SK-N-SH treated with all-trans-retinoic acid at 6 μM for 48 hours (cell line): ENCODE results near the gene HS6ST3.

Experiments
- ATAC-seq: fragments of 200-7000 bp; cut with Tn5 transposase; 3 replicates; pipeline ENCODE4 v1.9.1; 2020; ENCODE audit warnings: mild to moderate bottlenecking, moderate library complexity
- BACH2 ChIP-seq: fragments of 250-450 bp; sonication (Bioruptor Pico); IDR thresholded peaks from 2 replicates; pipeline ENCODE4 v1.9.0; 2021; ENCODE audit warnings: mild to moderate bottlenecking, borderline replicate concordance
- CREB5 ChIP-seq: fragments of 250-450 bp; sonication (Bioruptor Pico); IDR thresholded peaks from 2 replicates; pipeline ENCODE4 v1.5.1; 2020; ENCODE audit warnings: low read depth, mild to moderate bottlenecking, moderate library complexity
- CSDC2 ChIP-seq: fragments of 250-450 bp; sonication (Bioruptor Pico); IDR thresholded peaks from 2 replicates; pipeline ENCODE4 v1.5.0; 2020; ENCODE audit warnings: mild to moderate bottlenecking, moderate library complexity
- CSRNP3 ChIP-seq: fragments of 250-450 bp; sonication (Bioruptor Pico); IDR thresholded peaks from 2 replicates; pipeline ENCODE4 v1.5.1; 2021; ENCODE audit warnings: mild to moderate bottlenecking, moderate library complexity
- GLIS3 ChIP-seq: fragments of 250-450 bp; sonication (Bioruptor Pico); IDR thresholded peaks from 2 replicates; pipeline ENCODE4 v1.5.0; 2020; ENCODE audit warnings: mild to moderate bottlenecking, moderate library complexity
- OSR1 ChIP-seq: fragments of 250-450 bp; sonication (Bioruptor Pico); IDR thresholded peaks from 2 replicates; pipeline ENCODE4 v1.8.0; 2022; ENCODE audit warnings: moderate library complexity, mild to moderate bottlenecking, inconsistent platforms
- POU6F1 ChIP-seq: fragments of 250-450 bp; sonication (Bioruptor Pico); IDR thresholded peaks from 2 replicates; pipeline ENCODE4 v1.8.0; 2021; ENCODE audit warnings: low read depth, mild to moderate bottlenecking, moderate library complexity, borderline replicate concordance
- PPARA ChIP-seq: fragments of 250-450 bp; sonication (Bioruptor Pico); IDR thresholded peaks from 2 replicates; pipeline ENCODE4 v1.5.0; 2020; ENCODE audit warnings: mild to moderate bottlenecking, borderline replicate concordance
- RARB ChIP-seq: fragments of 250-450 bp; sonication (Bioruptor Pico); IDR thresholded peaks from 2 replicates; pipeline ENCODE4 v1.8.0; 2021; ENCODE audit warnings: mild to moderate bottlenecking, moderate library complexity
- TOX ChIP-seq: fragments of 250-450 bp; sonication (Bioruptor Pico); IDR thresholded peaks from 2 replicates; pipeline ENCODE4 v1.8.0; 2021; ENCODE audit warnings: mild to moderate bottlenecking, moderate library complexity, borderline replicate concordance
- TSHZ2 ChIP-seq: fragments of 250-450 bp; sonication (Bioruptor Pico); IDR thresholded peaks from 2 replicates; pipeline ENCODE4 v1.5.0; 2020; ENCODE audit warnings: mild to moderate bottlenecking, moderate library complexity
- ZC3H10 ChIP-seq: fragments of 250-450 bp; sonication (Bioruptor Pico); IDR thresholded peaks from 2 replicates; pipeline ENCODE4 v1.5.1; 2021; ENCODE audit warnings: mild to moderate bottlenecking, moderate library complexity
- ZFP3 ChIP-seq: fragments of 250-450 bp; sonication (Bioruptor Pico); IDR thresholded peaks from 2 replicates; pipeline ENCODE4 v1.5.0; 2020; ENCODE audit warnings: mild to moderate bottlenecking, moderate library complexity
- ZFP30 ChIP-seq: fragments of 450-650 bp; formaldehyde crosslinking; IDR thresholded peaks from 2 replicates; pipeline ENCODE4 v1.5.0; 2022; ENCODE audit warnings: mild to moderate bottlenecking, moderate library complexity
- ZNF565 ChIP-seq: fragments of 450-650 bp; formaldehyde crosslinking; conservative IDR thresholded peaks from 2 replicates; pipeline ENCODE4 v1.5.0; 2020; ENCODE audit warnings: low read depth, mild to moderate bottlenecking, moderate library complexity
- ZNF70 ChIP-seq: fragments of 450-650 bp; formaldehyde crosslinking; IDR thresholded peaks from 2 replicates; pipeline ENCODE4 v1.5.0; 2020; ENCODE audit warnings: mild to moderate bottlenecking, moderate library complexity
- ZNF8 ChIP-seq: fragments of 450-650 bp; formaldehyde crosslinking; IDR thresholded peaks from 2 replicates; pipeline ENCODE4 v1.5.0; 2020; ENCODE audit warnings: mild to moderate bottlenecking, moderate library complexity
- TF ChIP-seq, protein P1 (sequence below): fragments of 250-450 bp; sonication (Bioruptor Pico); IDR thresholded peaks from 2 replicates; pipeline ENCODE4 v1.8.0; 2020; ENCODE audit warnings: mild to moderate bottlenecking, moderate library complexity, borderline replicate concordance

The HS6ST3 gene

DNA sequence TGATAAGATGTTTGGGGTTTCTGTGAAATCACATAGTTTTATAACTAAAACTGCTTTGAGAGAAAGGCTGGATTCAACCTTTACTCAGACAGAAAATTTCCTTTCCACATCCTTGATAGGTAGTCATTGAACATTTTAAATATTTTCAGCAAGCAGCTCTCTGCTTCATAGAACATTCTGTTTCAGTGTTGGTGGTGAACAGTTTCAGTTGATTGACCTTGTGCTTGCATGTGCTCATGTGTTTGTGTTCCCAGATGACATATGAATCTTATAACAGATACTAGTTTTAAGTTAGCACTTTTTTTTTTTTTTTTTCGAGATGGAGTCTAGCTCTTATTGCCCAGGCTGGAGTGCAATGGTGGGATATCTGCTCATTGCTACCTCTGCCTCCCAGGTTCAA, 290.1 kb downstream of the HS6ST3 start (continued):
- no peak for TF ChIP-seq TSHZ2 (CRISPR knock-in tag)
- no peak for TF ChIP-seq GLIS3 (CRISPR knock-in tag)
- TF ChIP-seq CREB5, result no peak
- TF ChIP-seq BACH2 (CRISPR knock-in tag), result no peak
- no peak for TF ChIP-seq RARB

GRCh38 chr13:96381681-96382080, 291.8 kb downstream of the HS6ST3 start:
- no peak for ATAC-seq
- TF ChIP-seq, protein P1, sequence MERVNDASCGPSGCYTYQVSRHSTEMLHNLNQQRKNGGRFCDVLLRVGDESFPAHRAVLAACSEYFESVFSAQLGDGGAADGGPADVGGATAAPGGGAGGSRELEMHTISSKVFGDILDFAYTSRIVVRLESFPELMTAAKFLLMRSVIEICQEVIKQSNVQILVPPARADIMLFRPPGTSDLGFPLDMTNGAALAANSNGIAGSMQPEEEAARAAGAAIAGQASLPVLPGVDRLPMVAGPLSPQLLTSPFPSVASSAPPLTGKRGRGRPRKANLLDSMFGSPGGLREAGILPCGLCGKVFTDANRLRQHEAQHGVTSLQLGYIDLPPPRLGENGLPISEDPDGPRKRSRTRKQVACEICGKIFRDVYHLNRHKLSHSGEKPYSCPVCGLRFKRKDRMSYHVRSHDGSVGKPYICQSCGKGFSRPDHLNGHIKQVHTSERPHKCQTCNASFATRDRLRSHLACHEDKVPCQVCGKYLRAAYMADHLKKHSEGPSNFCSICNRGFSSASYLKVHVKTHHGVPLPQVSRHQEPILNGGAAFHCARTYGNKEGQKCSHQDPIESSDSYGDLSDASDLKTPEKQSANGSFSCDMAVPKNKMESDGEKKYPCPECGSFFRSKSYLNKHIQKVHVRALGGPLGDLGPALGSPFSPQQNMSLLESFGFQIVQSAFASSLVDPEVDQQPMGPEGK (CRISPR knock-in tag), result no peak
- no peak for TF ChIP-seq ZC3H10 (CRISPR knock-in tag)

DNA sequence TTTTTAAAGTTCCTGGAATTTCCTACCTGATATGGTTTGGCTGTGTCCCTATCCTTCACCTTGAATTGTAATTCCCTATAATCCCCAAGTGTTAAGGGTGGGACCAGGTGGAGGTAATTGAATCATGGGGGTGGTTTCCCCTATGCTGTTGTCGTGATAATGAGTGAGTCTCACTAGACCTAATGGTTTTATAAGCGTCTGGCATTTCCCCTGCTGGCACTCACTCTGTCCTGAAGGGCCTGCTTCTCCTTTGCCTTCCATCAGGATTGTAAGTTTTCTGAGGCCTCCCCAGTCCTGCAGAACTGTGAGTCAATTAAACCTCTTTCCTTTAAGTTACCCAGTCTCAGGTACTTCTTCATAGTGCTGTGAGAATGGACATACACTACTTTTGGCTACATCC, 298.7 kb downstream of the HS6ST3 start:
- ATAC-seq, result no peak
- no peak for TF ChIP-seq PPARA
- TF ChIP-seq ZFP30 (CRISPR knock-in tag), result no peak
- TF ChIP-seq ZFP3 (CRISPR knock-in tag), result no peak
- no peak for TF ChIP-seq ZNF565
- TF ChIP-seq ZC3H10 (CRISPR knock-in tag), result no peak
- no peak for TF ChIP-seq ZNF70
- no peak for TF ChIP-seq BACH2 (CRISPR knock-in tag)
- TF ChIP-seq CSRNP3 (CRISPR knock-in tag), result no peak

DNA sequence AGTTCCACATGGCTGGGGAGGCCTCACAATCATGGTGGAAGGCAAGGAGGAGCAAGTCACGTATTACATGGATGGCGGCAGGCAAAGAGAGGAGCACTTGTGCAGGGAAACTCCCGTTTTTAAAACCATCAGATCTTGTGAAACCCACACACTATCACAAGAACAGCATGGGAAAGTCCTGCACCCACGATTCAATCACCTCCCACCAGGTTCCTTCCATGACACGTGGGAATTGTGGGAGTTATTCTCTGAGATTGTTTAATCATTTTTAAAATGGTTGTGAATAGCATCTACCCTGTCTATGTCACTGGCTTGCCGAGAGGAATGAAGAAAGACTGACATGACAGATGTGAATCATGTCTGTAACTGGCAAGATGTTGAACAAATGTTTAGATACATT, 301.7 kb downstream of the HS6ST3 start:
- ATAC-seq, result no peak
- TF ChIP-seq BACH2 (CRISPR knock-in tag) (no peak), TOX (no peak), TSHZ2 (CRISPR knock-in tag) (no peak), OSR1 (CRISPR knock-in tag) (no peak), POU6F1 (CRISPR knock-in tag) (no peak), CSRNP3 (CRISPR knock-in tag) (no peak), ZC3H10 (CRISPR knock-in tag) (no peak), CSDC2 (CRISPR knock-in tag) (no peak), ZNF8 (CRISPR knock-in tag) (no peak), ZFP30 (CRISPR knock-in tag) (no peak), ZNF70 (no peak), ZNF565 (no peak), ZFP3 (CRISPR knock-in tag) (no peak), GLIS3 (CRISPR knock-in tag) (no peak), CREB5 (no peak)
- TF ChIP-seq, protein P1 (CRISPR knock-in tag), result no peak
